GM18498 (cell line): ENCODE results near the gene AHCTF1.
A peak's percentile ranks its signal among the peaks of the same experiment; 100 is the strongest.
"Not testable (repeated sequence)": the region's sequence is repeated elsewhere in the genome, so short reads cannot be mapped to it uniquely, and the experiment has no call there.

Experiments
- ATAC-seq: cut with Tn5 transposase; IDR thresholded peaks from one replicate; pipeline ENCODE4 v1.9.1; 2021; ENCODE audit warnings: mild to moderate bottlenecking, moderate library complexity; ENCODE audit not compliant: unreplicated experiment

Gene AHCTF1

GRCh38 chr1:246919902-246920301, 11.8 kb downstream of the AHCTF1 start:
- no peak for ATAC-seq

GRCh38 chr1:246916026-246916923, 15.5 kb downstream of the AHCTF1 start:
- not testable (repeated sequence) for ATAC-seq

- ATAC-seq = peak; percentile 60
Observed at GRCh38 chr1:246907472-246907871, 24.3 kb downstream of the AHCTF1 start.

- no peak for ATAC-seq
Observed at GRCh38 chr1:246906833-246907232, 24.9 kb downstream of the AHCTF1 start.

GRCh38 chr1:246901874-246902273, 29.9 kb downstream of the AHCTF1 start:
- ATAC-seq = no peak

- ATAC-seq = no peak
Observed at GRCh38 chr1:246897302-246897701, 34.4 kb downstream of the AHCTF1 start.

GRCh38 chr1:246893191-246893939, 38.4 kb downstream of the AHCTF1 start:
- peak; percentile 51 for ATAC-seq

GRCh38 chr1:246891105-246891504, 40.6 kb downstream of the AHCTF1 start:
- no peak for ATAC-seq

GRCh38 chr1:246888522-246888921, 43.2 kb downstream of the AHCTF1 start:
- ATAC-seq = no peak

GRCh38 chr1:246885389-246885788, 46.4 kb downstream of the AHCTF1 start:
- ATAC-seq = not testable (repeated sequence)

- ATAC-seq = no peak
Observed at GRCh38 chr1:246878551-246878950, 53.2 kb downstream of the AHCTF1 start.

- no peak for ATAC-seq
Observed at GRCh38 chr1:246876431-246876830, 55.3 kb downstream of the AHCTF1 start.

- peak; percentile 80 for ATAC-seq
Observed at GRCh38 chr1:246875041-246876026, 56.4 kb downstream of the AHCTF1 start.

- ATAC-seq = no peak
Observed at GRCh38 chr1:246865921-246866320, 65.8 kb downstream of the AHCTF1 start.

GRCh38 chr1:246863791-246864190, 68.0 kb downstream of the AHCTF1 start:
- not testable (repeated sequence) for ATAC-seq

GRCh38 chr1:246860401-246860800, 71.3 kb downstream of the AHCTF1 start:
- no peak for ATAC-seq

- no peak for ATAC-seq
Observed at GRCh38 chr1:246856371-246856770, 75.4 kb downstream of the AHCTF1 start.

- not testable (repeated sequence) for ATAC-seq
Observed at GRCh38 chr1:246850640-246851039, 81.1 kb downstream of the AHCTF1 start.

- no peak for ATAC-seq
Observed at GRCh38 chr1:246843876-246844275, 87.9 kb downstream of the AHCTF1 start.

GRCh38 chr1:246840761-246841160, 91.0 kb downstream of the AHCTF1 start:
- ATAC-seq = not testable (repeated sequence)

GRCh38 chr1:246838118-246838456, 93.7 kb downstream of the AHCTF1 start:
- ATAC-seq = no peak
